ENCODE data around the gene MED12L.

Gene MED12L

DNA sequence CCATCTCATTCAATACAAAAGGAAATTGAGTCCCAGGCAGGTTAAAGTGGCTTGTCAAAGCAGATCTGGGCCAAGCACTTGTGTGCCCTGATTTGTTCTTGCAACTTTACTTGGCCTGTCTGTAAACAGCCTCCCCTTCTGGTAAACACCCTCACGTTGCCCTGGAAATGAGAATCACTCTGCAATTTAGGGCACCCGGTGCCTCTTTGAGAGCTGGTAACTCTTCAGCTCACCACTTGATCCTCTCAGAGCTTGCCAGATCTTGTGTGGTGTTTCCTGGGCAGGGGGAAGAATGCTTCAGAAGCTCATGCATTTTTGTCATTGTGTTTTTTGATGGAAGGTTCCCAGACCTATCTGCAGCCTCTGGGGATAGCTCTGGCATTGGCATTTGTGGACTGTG is 11.3 kb downstream of the MED12L start:
- H2AFZ ChIP-seq (ENCODE audit: low read length), result no peak overlapping the region
- no peaks in the 10 kb centered on the region for H3K4me1 ChIP-seq (ENCODE audit: low read length)
- H4K20me1 ChIP-seq (ENCODE audit: insufficient read depth, low read length), result no peaks in the 10 kb centered on the region
- no peaks in the 10 kb centered on the region for H3K9me3 ChIP-seq (replicated peaks; ENCODE audit: insufficient read depth, low read length)
- H3F3A ChIP-seq (ENCODE audit: insufficient read depth, low read length), result no peaks in the 10 kb centered on the region
- no peaks in the 10 kb centered on the region for H3K27me3 ChIP-seq (replicated peaks; ENCODE audit: insufficient read depth, low read length)
- H3K27ac ChIP-seq (ENCODE audit: low read length), result no peak overlapping the region
- no peaks in the 10 kb centered on the region for H3K79me2 ChIP-seq (ENCODE audit: low read length)
- H3K9ac ChIP-seq (ENCODE audit: low read length), result no peak overlapping the region
- H3K36me3 ChIP-seq (replicated peaks; ENCODE audit: insufficient read depth, low read length), result no peaks in the 10 kb centered on the region
- no peaks in the 10 kb centered on the region for H3K9me2 ChIP-seq (replicated peaks; ENCODE audit: insufficient read depth, low read length)
- H3K4me3 ChIP-seq (ENCODE audit: low read length), result no peak overlapping the region
- no peak for DNase-seq
- no peak overlapping the region for H3K4me2 ChIP-seq (ENCODE audit: low read depth, low read length)
- no peak for TF ChIP-seq EZH2 (optimal IDR thresholded peaks at IDR 0.05; ENCODE audit: low read depth, low read length)
- TF ChIP-seq, protein P1, sequence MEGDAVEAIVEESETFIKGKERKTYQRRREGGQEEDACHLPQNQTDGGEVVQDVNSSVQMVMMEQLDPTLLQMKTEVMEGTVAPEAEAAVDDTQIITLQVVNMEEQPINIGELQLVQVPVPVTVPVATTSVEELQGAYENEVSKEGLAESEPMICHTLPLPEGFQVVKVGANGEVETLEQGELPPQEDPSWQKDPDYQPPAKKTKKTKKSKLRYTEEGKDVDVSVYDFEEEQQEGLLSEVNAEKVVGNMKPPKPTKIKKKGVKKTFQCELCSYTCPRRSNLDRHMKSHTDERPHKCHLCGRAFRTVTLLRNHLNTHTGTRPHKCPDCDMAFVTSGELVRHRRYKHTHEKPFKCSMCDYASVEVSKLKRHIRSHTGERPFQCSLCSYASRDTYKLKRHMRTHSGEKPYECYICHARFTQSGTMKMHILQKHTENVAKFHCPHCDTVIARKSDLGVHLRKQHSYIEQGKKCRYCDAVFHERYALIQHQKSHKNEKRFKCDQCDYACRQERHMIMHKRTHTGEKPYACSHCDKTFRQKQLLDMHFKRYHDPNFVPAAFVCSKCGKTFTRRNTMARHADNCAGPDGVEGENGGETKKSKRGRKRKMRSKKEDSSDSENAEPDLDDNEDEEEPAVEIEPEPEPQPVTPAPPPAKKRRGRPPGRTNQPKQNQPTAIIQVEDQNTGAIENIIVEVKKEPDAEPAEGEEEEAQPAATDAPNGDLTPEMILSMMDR (IDR thresholded peaks at IDR 0.05; ENCODE audit: low read length), result no peak
- no peak for TF ChIP-seq EZH2phosphoT487 (IDR thresholded peaks at IDR 0.05; ENCODE audit: low read length)

DNA sequence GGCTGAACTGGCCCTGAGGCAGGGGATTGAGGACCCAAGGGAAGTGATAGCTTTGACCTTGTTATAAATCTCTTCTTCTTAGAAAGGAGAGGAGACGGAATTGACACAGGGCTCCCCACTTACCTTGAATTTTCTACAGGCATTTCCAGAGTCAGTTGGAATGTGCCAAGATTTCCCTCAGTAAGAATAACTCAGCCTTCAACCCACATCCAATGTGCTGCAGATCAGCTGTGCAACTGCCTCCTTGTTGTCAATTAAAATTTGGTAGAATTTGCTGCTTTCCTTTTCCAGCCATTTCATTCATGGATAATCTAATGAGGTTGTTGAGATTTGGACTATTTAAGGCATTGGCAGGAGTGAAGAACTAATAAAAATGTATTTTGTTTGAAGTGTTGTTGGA is 14.6 kb downstream of the MED12L start:
- Histone ChIP-seq H2AFZ (ENCODE audit: low read length) (no peak overlapping the region), H3F3A (ENCODE audit: insufficient read depth, low read length) (no peaks in the 10 kb centered on the region), H3K9me3 (replicated peaks; ENCODE audit: insufficient read depth, low read length) (no peaks in the 10 kb centered on the region), H3K27ac (ENCODE audit: low read length) (no peak overlapping the region), H3K27me3 (replicated peaks; ENCODE audit: insufficient read depth, low read length) (no peaks in the 10 kb centered on the region), H3K4me2 (ENCODE audit: low read depth, low read length) (no peak overlapping the region), H3K9ac (ENCODE audit: low read length) (no peak overlapping the region), H3K4me1 (ENCODE audit: low read length) (no peaks in the 10 kb centered on the region), H3K9me2 (replicated peaks; ENCODE audit: insufficient read depth, low read length) (no peaks in the 10 kb centered on the region), H3K36me3 (replicated peaks; ENCODE audit: insufficient read depth, low read length) (no peaks in the 10 kb centered on the region), H4K20me1 (ENCODE audit: insufficient read depth, low read length) (no peaks in the 10 kb centered on the region), H3K4me3 (ENCODE audit: low read length) (no peak overlapping the region), H3K79me2 (ENCODE audit: low read length) (no peaks in the 10 kb centered on the region)
- DNase-seq, result no peak
- TF ChIP-seq, protein P1 (IDR thresholded peaks at IDR 0.05; ENCODE audit: low read length), result no peak
- TF ChIP-seq EZH2phosphoT487 (IDR thresholded peaks at IDR 0.05; ENCODE audit: low read length) (no peak), EZH2 (optimal IDR thresholded peaks at IDR 0.05; ENCODE audit: low read depth, low read length) (no peak)

DNA sequence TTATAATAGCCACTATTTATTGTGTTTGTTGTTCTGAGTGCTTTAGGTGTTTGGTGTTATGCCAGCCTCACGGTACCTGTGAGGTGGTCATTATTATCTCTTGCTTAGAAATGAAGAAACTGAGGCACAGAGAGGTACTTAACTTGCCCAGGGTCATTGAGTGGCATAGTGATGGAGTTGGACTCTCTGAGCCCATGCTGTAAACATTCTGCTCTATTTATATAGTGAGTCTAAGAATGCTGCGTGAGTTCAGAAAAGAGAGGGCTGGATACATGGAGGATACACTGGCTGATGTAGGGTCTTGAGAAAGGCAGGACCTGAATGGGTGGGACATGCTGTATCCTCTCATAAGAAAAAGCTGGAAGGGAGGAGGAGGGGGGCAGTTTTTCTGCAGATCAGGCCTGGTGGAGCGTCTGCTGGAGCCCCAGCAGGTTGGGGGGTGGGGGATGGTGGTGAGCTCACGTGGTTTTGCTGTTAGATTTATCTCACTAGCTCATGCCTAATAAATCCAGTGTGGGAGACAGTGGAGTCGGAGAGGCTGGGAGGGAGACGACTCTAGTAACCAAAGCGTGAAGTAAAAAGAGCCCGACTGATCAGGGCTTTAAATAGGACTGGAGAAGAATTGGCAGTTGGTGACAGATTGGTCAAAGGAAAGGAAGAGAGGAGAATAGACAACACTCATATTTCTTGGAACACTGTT is 16.0 kb downstream of the MED12L start:
- Histone ChIP-seq H2AFZ (ENCODE audit: low read length) (no peak overlapping the region), H3F3A (ENCODE audit: insufficient read depth, low read length) (no peaks in the 10 kb centered on the region), H3K9me2 (replicated peaks; ENCODE audit: insufficient read depth, low read length) (no peaks in the 10 kb centered on the region), H4K20me1 (ENCODE audit: insufficient read depth, low read length) (no peaks in the 10 kb centered on the region), H3K79me2 (ENCODE audit: low read length) (no peaks in the 10 kb centered on the region), H3K27me3 (replicated peaks; ENCODE audit: insufficient read depth, low read length) (no peaks in the 10 kb centered on the region), H3K4me3 (ENCODE audit: low read length) (no peak overlapping the region), H3K4me1 (ENCODE audit: low read length) (no peaks in the 10 kb centered on the region), H3K4me2 (ENCODE audit: low read depth, low read length) (no peak overlapping the region), H3K9me3 (replicated peaks; ENCODE audit: insufficient read depth, low read length) (no peaks in the 10 kb centered on the region), H3K27ac (ENCODE audit: low read length) (no peak overlapping the region), H3K36me3 (replicated peaks; ENCODE audit: insufficient read depth, low read length) (no peaks in the 10 kb centered on the region), H3K9ac (ENCODE audit: low read length) (no peak overlapping the region)
- DNase-seq, result no peak
- no peak for TF ChIP-seq EZH2 (optimal IDR thresholded peaks at IDR 0.05; ENCODE audit: low read depth, low read length)
- TF ChIP-seq EZH2phosphoT487 (IDR thresholded peaks at IDR 0.05; ENCODE audit: low read length), result no peak
- TF ChIP-seq, protein P1 (IDR thresholded peaks at IDR 0.05; ENCODE audit: low read length), result no peak
